ENCODE data around the gene MRPS2. TPM values are rescaled to one million over a fixed set of nuclear protein-coding genes. Genes with fewer than 3 reads are reported as not detected.

Gene MRPS2
- total RNA-seq, 4 donors from 2014 or later = 9.7 to 28.2 (median 20.1) TPM

DNA sequence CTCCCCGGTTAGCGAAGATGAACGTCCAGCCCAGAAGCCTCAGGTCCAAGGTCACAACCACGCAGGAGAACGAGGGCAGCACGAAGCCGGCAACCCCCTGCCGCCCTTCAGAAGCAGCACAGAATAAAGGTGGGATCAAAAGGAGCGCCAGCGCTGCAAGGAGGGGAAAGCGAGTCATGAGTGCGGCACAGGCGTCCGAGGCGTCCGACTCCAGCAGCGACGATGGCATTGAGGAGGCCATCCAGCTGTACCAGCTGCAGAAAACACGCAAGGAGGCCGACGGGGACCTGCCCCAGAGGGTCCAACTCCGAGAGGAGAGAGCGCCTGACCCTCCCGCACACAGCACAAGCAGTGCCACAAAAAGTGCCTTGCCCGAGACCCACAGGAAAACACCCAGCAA is 15.1 kb upstream of the MRPS2 start:
- Histone ChIP-seq H3K27me3 (no peaks in the 10 kb centered on the region), H3K9me3 (no peaks in the 10 kb centered on the region), H3K4me3 (no peak overlapping the region), H3K27ac (no peak overlapping the region), H3K36me3 (no peaks in the 10 kb centered on the region), H3K4me1 (peaks cover 0 to 5% of the 10 kb centered on the region in 2 donors)
- TF ChIP-seq, protein P1, sequence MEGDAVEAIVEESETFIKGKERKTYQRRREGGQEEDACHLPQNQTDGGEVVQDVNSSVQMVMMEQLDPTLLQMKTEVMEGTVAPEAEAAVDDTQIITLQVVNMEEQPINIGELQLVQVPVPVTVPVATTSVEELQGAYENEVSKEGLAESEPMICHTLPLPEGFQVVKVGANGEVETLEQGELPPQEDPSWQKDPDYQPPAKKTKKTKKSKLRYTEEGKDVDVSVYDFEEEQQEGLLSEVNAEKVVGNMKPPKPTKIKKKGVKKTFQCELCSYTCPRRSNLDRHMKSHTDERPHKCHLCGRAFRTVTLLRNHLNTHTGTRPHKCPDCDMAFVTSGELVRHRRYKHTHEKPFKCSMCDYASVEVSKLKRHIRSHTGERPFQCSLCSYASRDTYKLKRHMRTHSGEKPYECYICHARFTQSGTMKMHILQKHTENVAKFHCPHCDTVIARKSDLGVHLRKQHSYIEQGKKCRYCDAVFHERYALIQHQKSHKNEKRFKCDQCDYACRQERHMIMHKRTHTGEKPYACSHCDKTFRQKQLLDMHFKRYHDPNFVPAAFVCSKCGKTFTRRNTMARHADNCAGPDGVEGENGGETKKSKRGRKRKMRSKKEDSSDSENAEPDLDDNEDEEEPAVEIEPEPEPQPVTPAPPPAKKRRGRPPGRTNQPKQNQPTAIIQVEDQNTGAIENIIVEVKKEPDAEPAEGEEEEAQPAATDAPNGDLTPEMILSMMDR (IDR thresholded peaks at IDR 0.05) = no peak
- TF ChIP-seq POLR2A (IDR thresholded peaks at IDR 0.05) = no peak
- DNase-seq = no peak
- intact Hi-C loops (cut with DNase I; ENCODE audit: low total_unique reads) = no loop called here

DNA sequence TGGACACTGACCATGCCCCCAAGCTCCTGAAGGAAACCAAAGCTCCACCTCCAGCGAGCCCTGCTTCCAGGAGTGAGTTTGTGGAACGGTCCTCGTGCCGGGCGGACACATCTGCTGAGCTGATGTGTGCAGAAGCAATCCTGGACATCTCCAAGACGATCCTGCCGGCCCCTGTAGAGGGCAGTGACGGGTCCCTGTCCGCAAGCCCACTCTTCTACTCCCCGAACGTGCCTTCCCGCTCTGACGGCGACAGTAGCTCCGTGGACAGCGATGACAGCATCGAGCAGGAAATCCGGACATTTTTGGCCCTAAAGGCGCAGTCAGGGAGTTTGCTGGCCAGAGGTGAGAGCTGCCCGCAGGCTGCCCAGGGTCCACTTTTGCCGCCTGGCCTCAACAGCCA is 14.7 kb upstream of the MRPS2 start:
- no peak for TF ChIP-seq POLR2A (IDR thresholded peaks at IDR 0.05)
- TF ChIP-seq, protein P1 (IDR thresholded peaks at IDR 0.05) = no peak

GRCh38 chr9:135486267-135487065 is 14.0 kb upstream of the MRPS2 start:
- Histone ChIP-seq H3K36me3 (no peaks in the 10 kb centered on the region), H3K4me1 (no peaks in the 10 kb centered on the region), H3K9me3 (no peaks in the 10 kb centered on the region), H3K27ac (no peak overlapping the region), H3K4me3 (no peak overlapping the region), H3K27me3 (no peaks in the 10 kb centered on the region)
- intact Hi-C loops (cut with DNase I; ENCODE audit: low total_unique reads) = no loop called here
- no peak for TF ChIP-seq POLR2A (IDR thresholded peaks at IDR 0.05)
- TF ChIP-seq, protein P1 (IDR thresholded peaks at IDR 0.05) = no peak
- DNase-seq = no peak

More for the DNA sequence above, 14.7 kb upstream of the MRPS2 start:
- Histone ChIP-seq H3K4me3 (no peak overlapping the region), H3K9me3 (no peaks in the 10 kb centered on the region), H3K27ac (no peak overlapping the region), H3K27me3 (no peaks in the 10 kb centered on the region), H3K36me3 (no peaks in the 10 kb centered on the region), H3K4me1 (peaks cover 0 to 2% of the 10 kb centered on the region in 2 donors)
- DNase-seq = no peak
- intact Hi-C loops (cut with DNase I; ENCODE audit: low total_unique reads) = no loop called here

DNA sequence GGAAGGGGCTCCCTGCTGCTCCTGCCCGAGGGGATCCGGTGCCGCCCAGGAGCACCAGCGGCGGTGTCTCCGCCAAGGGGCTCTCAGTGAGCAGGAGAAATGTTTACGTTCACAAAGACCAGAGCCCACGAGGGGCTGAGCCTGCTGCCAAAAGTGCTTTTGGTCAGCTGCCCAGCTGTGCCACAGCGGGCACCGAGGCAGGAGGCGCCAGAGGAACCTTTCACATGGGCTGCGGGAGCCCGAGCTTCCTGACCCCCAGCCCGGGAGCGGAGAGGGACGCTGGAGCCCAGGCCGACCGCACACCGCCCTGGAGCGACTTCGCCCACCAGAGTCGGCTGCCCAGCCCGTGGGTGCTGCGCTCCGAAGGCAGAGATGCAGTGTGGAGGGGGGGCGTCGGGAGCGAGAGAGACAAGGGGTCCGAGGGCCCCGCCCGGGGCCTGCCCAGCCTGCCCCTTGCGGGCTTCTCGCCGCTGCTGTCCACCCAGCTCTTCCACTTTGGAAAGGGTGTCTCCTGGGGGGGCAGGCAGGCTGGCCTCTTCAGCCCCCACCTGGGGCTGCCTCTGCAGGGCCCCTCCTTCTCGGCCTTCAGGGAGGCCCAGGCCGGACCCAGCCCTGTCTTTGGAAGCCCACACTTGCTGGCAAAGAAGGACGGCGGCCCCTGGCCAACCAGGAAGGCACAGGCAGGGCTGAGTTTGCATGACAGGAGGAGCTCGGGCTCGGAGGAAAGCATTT is 13.0 kb upstream of the MRPS2 start:
- TF ChIP-seq, protein P1 (IDR thresholded peaks at IDR 0.05) = no peak
- no peak for TF ChIP-seq POLR2A (IDR thresholded peaks at IDR 0.05)

DNA sequence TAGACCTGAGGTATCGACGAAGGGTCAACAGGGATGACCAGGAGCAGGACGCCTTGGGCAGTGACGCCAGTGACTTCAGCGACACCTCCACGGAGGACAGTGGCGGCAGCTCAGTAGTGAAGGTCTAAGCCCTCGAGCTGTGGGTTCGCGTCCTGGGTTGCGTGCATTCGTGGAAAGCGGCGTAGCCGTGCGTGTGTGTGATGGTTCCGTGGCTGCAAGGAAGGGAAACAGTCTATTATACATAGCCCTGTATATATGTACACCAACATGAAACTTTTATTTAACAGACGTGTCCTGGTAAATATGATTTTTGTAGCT is 12.5 kb upstream of the MRPS2 start:
- Histone ChIP-seq H3K4me1 (no peaks in the 10 kb centered on the region), H3K4me3 (no peak overlapping the region), H3K9me3 (no peaks in the 10 kb centered on the region), H3K27me3 (no peaks in the 10 kb centered on the region), H3K27ac (no peak overlapping the region), H3K36me3 (no peaks in the 10 kb centered on the region)
- no peak for TF ChIP-seq POLR2A (IDR thresholded peaks at IDR 0.05)
- TF ChIP-seq, protein P1 (IDR thresholded peaks at IDR 0.05) = no peak
- no peak for DNase-seq
- intact Hi-C loops (cut with DNase I; ENCODE audit: low total_unique reads) = no loop called here

More for the DNA sequence above, 13.0 kb upstream of the MRPS2 start:
- no peaks in the 10 kb centered on the region for H3K27me3 ChIP-seq
- no peak overlapping the region for H3K27ac ChIP-seq
- no peak overlapping the region for H3K4me3 ChIP-seq
- no peaks in the 10 kb centered on the region for H3K36me3 ChIP-seq
- H3K9me3 ChIP-seq = no peaks in the 10 kb centered on the region
- intact Hi-C loops (cut with DNase I; ENCODE audit: low total_unique reads) = no loop called here
- no peak for DNase-seq
- H3K4me1 ChIP-seq = no peaks in the 10 kb centered on the region
